ENCODE data around the gene GRID1.
"Not testable (repeated sequence)": the region's sequence is repeated elsewhere in the genome, so short reads cannot be mapped to it uniquely, and the experiment has no call there.

GRID1 gene

DNA sequence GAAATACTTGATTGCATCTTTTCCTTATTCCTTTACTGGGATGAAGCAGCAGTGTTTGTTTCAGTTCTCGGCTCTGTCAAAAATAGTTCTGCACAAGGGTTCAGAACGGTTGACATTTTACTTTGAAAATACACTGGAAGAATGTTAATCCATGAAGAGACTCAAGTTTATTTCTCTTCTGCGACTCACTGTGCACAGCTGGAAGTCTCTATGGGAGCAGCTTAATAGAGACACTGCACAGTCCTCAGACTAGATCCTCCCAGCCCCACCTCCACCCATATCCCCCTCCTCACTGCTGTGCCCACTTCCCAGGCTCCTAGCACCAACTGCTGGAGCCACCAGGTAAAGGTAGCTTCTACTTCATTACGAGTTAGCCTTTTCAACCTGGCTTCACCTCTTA, 517.8 kb downstream of the GRID1 start:
- DNase-seq (ENCODE audit: low read depth), result no peak
- TF ChIP-seq, protein P1, sequence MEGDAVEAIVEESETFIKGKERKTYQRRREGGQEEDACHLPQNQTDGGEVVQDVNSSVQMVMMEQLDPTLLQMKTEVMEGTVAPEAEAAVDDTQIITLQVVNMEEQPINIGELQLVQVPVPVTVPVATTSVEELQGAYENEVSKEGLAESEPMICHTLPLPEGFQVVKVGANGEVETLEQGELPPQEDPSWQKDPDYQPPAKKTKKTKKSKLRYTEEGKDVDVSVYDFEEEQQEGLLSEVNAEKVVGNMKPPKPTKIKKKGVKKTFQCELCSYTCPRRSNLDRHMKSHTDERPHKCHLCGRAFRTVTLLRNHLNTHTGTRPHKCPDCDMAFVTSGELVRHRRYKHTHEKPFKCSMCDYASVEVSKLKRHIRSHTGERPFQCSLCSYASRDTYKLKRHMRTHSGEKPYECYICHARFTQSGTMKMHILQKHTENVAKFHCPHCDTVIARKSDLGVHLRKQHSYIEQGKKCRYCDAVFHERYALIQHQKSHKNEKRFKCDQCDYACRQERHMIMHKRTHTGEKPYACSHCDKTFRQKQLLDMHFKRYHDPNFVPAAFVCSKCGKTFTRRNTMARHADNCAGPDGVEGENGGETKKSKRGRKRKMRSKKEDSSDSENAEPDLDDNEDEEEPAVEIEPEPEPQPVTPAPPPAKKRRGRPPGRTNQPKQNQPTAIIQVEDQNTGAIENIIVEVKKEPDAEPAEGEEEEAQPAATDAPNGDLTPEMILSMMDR (IDR thresholded peaks at IDR 0.05; ENCODE audit: insufficient read depth, low read depth, low read length, missing control alignments), result no peak
- no peak overlapping the region for H3K4me3 ChIP-seq (ENCODE audit: low read length)

GRCh38 chr10:85847085-85847484, 519.5 kb downstream of the GRID1 start:
- DNase-seq (ENCODE audit: low read depth), result no peak
- H3K4me3 ChIP-seq (ENCODE audit: low read length), result no peak overlapping the region
- TF ChIP-seq, protein P1 (IDR thresholded peaks at IDR 0.05; ENCODE audit: insufficient read depth, low read depth, low read length, missing control alignments), result no peak

- not testable (repeated sequence) for H3K4me3 ChIP-seq (ENCODE audit: low read length); DNase-seq (ENCODE audit: low read depth)
These were observed 527.9 kb downstream of the GRID1 start for GRCh38 chr10:85838660-85839059.

- no peak overlapping the region for H3K4me3 ChIP-seq (ENCODE audit: low read length)
- TF ChIP-seq, protein P1 (IDR thresholded peaks at IDR 0.05; ENCODE audit: insufficient read depth, low read depth, low read length, missing control alignments), result no peak
- DNase-seq (ENCODE audit: low read depth), result no peak
These were observed 533.6 kb downstream of the GRID1 start for GRCh38 chr10:85832988-85833387.

- no peak for DNase-seq (ENCODE audit: low read depth)
- no peak overlapping the region for H3K4me3 ChIP-seq (ENCODE audit: low read length)
These were observed 535.2 kb downstream of the GRID1 start for GRCh38 chr10:85831422-85831821.

DNA sequence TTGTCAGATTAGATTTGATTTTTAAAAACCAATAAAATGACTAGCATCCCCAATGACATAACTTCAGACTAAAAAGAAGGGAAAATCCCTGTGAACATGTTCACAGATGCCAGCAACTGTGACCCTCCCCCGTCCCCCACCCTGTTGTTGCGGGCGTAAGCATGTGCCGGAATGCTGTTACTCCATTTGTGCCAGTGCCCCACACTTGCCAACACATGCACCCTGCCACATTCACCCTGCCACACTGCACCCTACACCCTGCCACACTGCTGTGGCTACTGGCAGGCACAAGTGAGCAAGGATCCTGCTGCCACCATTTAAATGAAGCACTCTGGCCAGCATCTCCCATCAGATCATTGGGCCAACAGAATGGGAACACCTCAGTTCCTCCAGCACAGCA, 540.2 kb downstream of the GRID1 start:
- no peak for DNase-seq (ENCODE audit: low read depth)
- TF ChIP-seq, protein P1 (IDR thresholded peaks at IDR 0.05; ENCODE audit: insufficient read depth, low read depth, low read length, missing control alignments), result no peak
- no peak overlapping the region for H3K4me3 ChIP-seq (ENCODE audit: low read length)

More at GRCh38 chr10:85831422-85831821, 535.2 kb downstream of the GRID1 start:
- TF ChIP-seq, protein P1 (IDR thresholded peaks at IDR 0.05; ENCODE audit: insufficient read depth, low read depth, low read length, missing control alignments), result no peak

GRCh38 chr10:85811405-85811804, 555.2 kb downstream of the GRID1 start:
- no peak for DNase-seq (ENCODE audit: low read depth)
- TF ChIP-seq, protein P1 (IDR thresholded peaks at IDR 0.05; ENCODE audit: insufficient read depth, low read depth, low read length, missing control alignments), result no peak
- H3K4me3 ChIP-seq (ENCODE audit: low read length), result no peak overlapping the region
